Astrocyte of the spinal cord (primary cell): ENCODE measurements around the gene MAGI2.

Experiments used
- DNase-seq: peaks from one replicate; pipeline ENCODE4 v3.0.0; 2011; ENCODE audit warnings: low read depth, low spot score
- H3K4me3 ChIP-seq: 2 replicates; pipeline ENCODE4 v1.5.1; 2011; ENCODE audit warnings: low read depth, mild to moderate bottlenecking, low read length, moderate library complexity
- CTCF ChIP-seq: IDR thresholded peaks from 2 replicates; pipeline ENCODE4 v1.5.1; 2012; ENCODE audit warnings: low read depth, mild to moderate bottlenecking, low read length, inconsistent platforms
- in situ Hi-C: cut with HindIII; loops from 2 replicates; pipeline ENCODE4 v1.10.0; 2017; ENCODE audit warnings: low sequenced_read_pairs

MAGI2 gene

DNA sequence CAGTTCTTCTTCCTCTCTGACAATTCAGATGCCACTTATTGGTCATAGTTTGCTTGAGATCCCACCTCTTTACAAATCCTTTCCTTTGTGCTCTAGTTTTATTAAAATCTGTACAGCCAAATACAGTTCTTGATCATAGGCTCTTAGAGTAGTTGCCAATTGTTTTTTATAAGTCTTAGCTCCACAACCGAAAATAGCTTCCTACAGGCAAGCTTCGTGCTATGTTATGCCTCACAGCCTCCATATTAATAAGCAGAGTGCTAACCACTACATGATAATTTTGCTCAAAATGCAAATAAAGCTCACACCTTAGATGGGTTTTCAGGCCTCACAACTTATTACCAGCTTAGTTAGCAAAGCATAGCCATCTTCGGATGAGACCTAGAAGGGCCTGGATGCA is 688.9 kb downstream of the MAGI2 start:
- TF ChIP-seq CTCF = no peak
- in situ Hi-C loops = no loop called here
- no peak overlapping the region for H3K4me3 ChIP-seq
- no peak for DNase-seq

DNA sequence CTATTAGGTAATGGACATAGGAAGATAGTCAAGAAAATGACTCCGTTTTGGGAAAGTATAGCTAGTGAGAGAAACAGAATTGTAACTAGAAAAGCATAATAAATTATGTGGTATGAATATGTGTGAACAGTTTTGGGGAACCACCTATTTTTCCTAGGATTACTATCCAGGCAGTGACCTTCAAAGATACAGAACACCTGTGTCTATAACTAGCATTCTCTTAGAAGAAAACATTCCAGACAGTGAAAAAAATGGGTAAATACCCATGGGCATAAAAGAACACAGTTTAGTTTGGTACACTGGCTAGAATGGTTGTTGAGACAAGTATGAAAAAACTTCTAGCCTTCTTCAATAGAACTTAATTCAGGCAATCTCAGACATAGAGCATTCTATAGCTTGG is 690.8 kb downstream of the MAGI2 start:
- in situ Hi-C loops = no loop called here
- H3K4me3 ChIP-seq = no peak overlapping the region
- TF ChIP-seq CTCF = no peak
- no peak for DNase-seq

GRCh38 chr7:78760620-78761355 is 692.7 kb downstream of the MAGI2 start:
- in situ Hi-C loops = no loop called here
- no peak overlapping the region for H3K4me3 ChIP-seq
- no peak for DNase-seq
- TF ChIP-seq CTCF = no peak

DNA sequence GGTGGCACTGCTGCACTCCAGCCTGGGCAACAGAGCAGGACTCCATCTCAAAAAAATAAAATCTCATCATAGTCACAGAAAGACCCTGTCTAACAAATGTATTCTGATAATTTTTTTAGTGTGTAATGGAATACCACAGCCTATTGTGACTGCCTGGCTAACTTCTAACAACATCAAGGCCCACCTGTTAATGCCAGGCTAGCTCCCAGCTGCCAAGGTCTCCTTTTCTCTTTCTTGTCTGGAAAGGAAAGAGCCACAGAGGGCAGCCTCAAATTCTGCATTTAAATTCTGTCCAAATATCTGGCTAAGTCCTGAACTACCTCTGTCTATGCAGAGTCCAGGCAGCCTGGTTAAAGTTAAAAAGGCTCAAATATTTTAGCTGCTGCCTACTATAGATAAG is 700.9 kb downstream of the MAGI2 start:
- in situ Hi-C loops = no loop called here

DNA sequence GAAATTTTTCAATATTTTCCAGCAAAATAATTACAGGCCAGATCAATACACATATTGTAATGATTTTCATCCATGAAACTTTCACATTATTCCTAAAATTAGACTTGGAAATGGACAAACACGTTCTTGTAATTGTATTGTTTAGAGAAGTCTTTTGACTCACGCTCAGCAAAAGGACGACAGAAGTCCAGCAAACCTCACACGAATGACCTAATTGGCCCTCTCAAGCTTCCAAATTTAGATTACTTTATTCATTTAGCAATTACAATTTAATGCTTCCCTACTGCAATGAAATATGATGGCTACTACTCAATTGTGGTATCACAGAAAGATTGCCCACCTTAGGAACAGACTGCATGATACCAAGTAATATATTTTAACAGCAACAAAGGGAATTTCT is 702.2 kb downstream of the MAGI2 start:
- DNase-seq = no peak
- TF ChIP-seq CTCF = no peak
- H3K4me3 ChIP-seq = no peak overlapping the region
- in situ Hi-C loops = no loop called here

More for the DNA sequence above, 700.9 kb downstream of the MAGI2 start:
- no peak for TF ChIP-seq CTCF
- no peak for DNase-seq
- H3K4me3 ChIP-seq = no peak overlapping the region

- H3K4me3 ChIP-seq = no peak overlapping the region
- DNase-seq = no peak
- in situ Hi-C loops = no loop called here
- no peak for TF ChIP-seq CTCF
Measured at GRCh38 chr7:78749052-78749746, 704.3 kb downstream of the MAGI2 start.
